Neural progenitor cell (in vitro differentiated cells): ENCODE results near the gene UGT1A7.

ENCODE experiments used
- CTCF ChIP-seq: fragments of 200-600 bp; sonication (generic); IDR thresholded peaks from 2 replicates; pipeline ENCODE4 v1.5.1; 2017; ENCODE audit warnings: antibody characterized with exemption, mild to moderate bottlenecking
- EZH2 ChIP-seq: fragments of 200-600 bp; sonication (generic); IDR thresholded peaks from 2 replicates; pipeline ENCODE4 v1.6.1; 2017; ENCODE audit warnings: antibody characterized with exemption, mild to moderate bottlenecking, moderate library complexity
- EZH2phosphoT487 ChIP-seq: fragments of 200-600 bp; sonication (generic); IDR thresholded peaks from 2 replicates; pipeline ENCODE4 v1.6.1; 2017; ENCODE audit warnings: antibody characterized with exemption

- no peak for TF ChIP-seq CTCF
- no peak for TF ChIP-seq EZH2phosphoT487
- no peak for TF ChIP-seq EZH2
These were observed 82.6 kb downstream of the UGT1A7 start for GRCh38 chr2:233764264-233764663.
